HG02610 (cell line): Measurements from ENCODE around the gene ATAD3C.
"Not testable (repeated sequence)": the region's sequence is repeated elsewhere in the genome, so short reads cannot be mapped to it uniquely, and the experiment has no call there.

ENCODE experiments used
- ATAC-seq: cut with Tn5 transposase; IDR thresholded peaks from one replicate; pipeline ENCODE4 v1.9.1; 2021; ENCODE audit warnings: mild to moderate bottlenecking, moderate library complexity; ENCODE audit not compliant: unreplicated experiment

ATAD3C gene

GRCh38 chr1:1449099-1449739, at the start of gene ATAD3C:
Gene ATAD3C (plus strand): TSS chr1:1449689. CDS start chr1:1450684, 995 bp downstream.
- ATAC-seq: no peak

- ATAC-seq: no peak
These were observed 49.5 kb upstream of the ATAD3C start for GRCh38 chr1:1399872-1400575.

- no peak for ATAC-seq
These were observed 48.7 kb upstream of the ATAD3C start for GRCh38 chr1:1400576-1401456.

GRCh38 chr1:1401457-1402010, 48.0 kb upstream of the ATAD3C start:
- ATAC-seq: no peak

GRCh38 chr1:1402072-1402900, 47.2 kb upstream of the ATAD3C start:
- no peak for ATAC-seq

DNA sequence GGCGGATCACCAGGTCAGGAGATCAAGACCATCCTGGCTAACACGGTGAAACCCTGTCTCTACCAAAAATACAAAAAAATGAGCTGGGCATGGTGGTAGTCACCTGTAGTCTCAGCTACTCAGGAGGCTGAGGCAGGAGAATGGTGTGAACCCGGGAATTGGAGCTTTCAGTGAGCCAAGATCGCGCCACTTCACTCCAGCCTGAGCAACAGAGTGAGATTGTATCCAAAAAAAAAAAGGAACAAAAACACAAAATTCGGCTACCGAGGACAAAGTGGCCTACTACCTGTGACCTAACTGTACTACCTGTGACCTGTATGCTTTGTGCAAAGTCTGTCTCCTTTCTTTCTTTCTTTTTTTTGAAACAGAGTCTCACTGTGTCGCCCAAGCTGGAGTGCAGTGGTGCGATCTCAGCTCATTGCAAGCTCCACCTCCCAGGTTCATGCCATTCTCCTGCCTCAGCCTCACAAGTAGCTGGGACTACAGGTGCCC, 46.5 kb upstream of the ATAD3C start:
- ATAC-seq: not testable (repeated sequence)

GRCh38 chr1:1403653-1404052, 45.8 kb upstream of the ATAD3C start:
- ATAC-seq: no peak

DNA sequence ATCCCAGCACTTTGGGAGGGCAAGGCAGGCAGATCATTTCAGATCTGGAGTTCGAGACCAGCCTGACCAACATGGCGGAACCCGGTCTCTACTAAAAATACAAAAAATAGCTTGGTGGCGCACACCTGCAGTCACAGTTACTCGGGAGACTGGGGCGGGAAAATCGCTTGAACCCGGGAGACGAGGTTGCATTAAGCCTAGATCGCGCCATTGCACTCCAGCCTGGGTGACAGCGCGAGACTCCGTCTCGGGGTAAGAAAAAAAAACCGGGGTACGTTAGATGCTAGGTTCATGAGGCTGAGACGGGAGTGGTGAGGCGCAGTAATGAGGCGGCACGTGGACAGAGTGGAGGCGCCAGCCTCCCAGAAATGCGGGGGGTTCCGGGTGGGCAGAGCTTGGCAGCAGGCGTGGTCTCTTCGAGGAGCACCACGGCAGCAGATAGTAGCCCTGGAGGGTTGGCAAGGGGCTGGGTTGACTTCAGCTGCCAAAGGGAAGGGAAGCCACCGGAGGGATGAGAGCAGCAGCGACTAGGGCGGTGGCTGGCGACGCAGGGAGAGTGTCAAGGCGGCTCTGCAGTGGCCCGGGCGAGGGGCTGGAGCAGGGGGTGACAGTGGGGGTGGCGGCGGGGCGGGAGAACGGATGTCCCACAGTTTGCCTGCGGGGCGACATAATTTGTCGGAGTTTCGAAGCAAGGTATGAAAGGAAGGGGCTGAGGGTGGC, 43.2 kb upstream of the ATAD3C start:
- ATAC-seq: no peak

DNA sequence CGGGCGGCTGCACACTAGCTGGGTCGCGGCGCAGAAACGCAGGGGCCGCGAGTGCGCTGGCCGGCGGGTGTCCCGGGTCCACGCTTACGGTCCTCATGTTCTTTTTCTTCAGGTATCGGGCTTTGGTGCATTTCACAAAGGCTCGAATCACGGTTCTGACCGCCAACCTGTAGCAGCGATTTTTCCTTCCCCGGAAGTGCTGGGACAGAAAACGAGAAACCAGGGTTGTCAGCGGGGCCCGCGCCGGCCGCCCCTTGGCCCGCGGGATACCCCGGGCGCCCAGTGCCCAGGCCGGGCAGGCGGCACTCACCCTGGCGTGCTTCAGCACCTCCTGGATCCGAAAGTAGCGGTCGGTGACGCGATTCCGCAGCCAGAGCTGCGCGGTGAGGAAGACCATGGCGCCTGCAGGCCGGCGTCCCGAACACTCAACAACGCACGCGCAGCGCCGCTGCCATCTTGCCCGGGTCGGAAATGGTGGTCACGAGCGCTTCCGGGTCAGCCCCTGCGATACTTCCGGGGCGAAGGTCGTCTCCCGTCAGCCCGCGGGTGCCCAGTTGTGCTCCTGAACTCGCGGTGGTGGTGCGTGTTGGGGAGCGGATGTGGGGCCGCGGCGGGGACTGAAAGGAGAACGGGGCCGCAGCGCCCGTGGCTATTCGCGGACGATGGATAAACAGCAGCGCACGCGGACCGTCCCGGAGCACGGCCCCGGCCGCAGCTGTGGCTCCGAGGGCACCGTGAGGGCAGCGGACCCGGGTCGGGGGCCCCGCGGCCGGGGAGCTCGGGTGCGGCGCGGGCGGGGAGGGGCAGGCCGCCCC, 42.5 kb upstream of the ATAD3C start, which contains the start of gene MRPL20:
Gene MRPL20 (minus strand): TSS at position 473 of the 815 bp plus-strand sequence. CDS start 76 bp downstream, at position 397.
- ATAC-seq: peak; percentile 88

DNA sequence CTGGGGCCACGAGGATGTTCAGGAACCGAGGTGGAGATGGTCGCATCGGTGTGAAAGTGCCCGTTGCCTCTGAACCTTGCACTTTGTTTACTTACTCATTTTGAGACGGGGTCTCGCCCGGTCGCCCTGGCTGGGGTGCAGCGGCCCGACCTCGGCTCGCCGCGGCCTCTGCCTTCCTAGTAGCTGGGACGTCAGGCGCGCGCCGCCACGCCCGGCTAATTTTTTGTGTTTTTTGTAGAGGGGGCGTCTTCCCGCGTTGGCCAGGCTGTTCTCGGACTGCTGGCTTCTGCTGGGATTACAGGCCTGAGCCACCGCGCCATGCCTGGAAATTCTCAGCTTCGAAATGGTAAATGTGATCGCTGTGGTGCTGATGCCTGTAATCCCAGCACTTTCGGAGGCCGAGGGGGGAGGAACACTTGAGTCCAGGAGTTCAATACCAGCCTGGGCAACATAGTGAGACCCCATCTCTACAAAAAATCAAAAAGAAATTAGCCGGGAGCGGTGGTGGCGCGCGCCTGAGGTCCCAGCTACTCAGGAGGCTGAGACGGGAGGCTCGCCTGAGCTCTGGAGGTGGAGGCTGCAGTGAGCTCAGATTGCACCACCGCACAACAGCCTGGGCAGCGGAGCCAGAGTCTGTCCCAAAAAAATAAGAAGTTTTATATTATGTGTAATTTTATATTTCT, 41.7 kb upstream of the ATAD3C start:
- peak; percentile 10 for ATAC-seq

DNA sequence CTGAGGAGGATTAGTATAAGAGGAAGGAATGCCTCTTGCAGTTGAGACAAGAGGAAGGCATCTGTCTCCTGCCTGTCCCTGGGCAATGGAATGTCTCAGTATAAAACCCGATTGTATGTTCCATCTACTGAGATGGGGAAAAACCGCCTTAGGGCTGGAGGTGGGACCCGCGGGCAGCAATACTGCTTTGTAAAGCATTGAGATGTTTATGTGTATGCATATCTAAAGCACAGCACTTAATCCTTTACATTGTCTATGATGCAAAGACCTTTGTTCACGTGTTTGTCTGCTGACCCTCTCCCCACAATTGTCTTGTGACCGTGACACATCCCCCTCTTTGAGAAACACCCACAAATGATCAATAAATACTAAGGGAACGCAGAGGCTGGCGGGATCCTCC, 39.3 kb upstream of the ATAD3C start:
- not testable (repeated sequence) for ATAC-seq

- ATAC-seq: no peak
These were observed 37.9 kb upstream of the ATAD3C start for GRCh38 chr1:1411626-1412025.

GRCh38 chr1:1412311-1412902, 37.1 kb upstream of the ATAD3C start:
- not testable (repeated sequence) for ATAC-seq

GRCh38 chr1:1415751-1416150, 33.7 kb upstream of the ATAD3C start:
- no peak for ATAC-seq

- ATAC-seq: not testable (repeated sequence)
These were observed 32.1 kb upstream of the ATAD3C start for GRCh38 chr1:1417396-1417795.

DNA sequence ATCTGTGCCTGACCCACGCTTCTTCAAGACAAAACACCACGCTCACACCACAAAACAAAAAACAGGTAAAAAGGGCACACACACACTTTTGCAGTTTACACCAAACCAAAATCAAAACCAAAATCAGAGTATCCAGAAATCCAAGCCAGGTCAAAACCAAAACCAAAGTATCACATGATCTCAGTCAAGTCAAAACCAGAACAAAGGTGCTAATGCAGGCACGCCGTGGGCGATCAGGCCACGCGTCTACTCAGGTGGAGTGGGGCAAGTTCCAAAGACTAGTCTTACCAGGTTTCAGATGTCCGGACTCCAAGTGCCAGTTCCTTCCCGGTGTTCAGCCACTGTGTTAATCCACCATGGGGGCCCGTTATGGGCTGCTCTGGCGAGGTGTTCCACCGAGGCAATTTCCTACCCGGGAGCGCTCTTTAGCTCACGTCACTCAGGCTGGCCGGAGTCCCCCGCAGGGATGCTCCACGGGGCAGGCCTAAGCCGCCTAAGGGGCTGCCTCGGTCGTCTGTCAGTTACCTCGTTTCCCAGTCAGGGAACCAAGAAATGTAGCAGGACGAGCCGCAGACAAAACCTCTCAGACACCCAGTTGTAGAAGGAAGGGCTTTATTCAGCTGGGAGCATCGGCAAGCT, 31.5 kb upstream of the ATAD3C start:
- not testable (repeated sequence) for ATAC-seq
